Astrocyte (in vitro differentiated cells and primary cell): ENCODE measurements around the gene ATXN8OS.

Experiments used
- EZH2 ChIP-seq: IDR thresholded peaks from 2 replicates; pipeline ENCODE4 v1.6.1; 2012; ENCODE audit warnings: mild to moderate bottlenecking, low read length, inconsistent platforms; ENCODE audit not compliant: insufficient read depth
- TF ChIP-seq, protein P1 (sequence below): IDR thresholded peaks from 2 replicates; pipeline ENCODE4 v1.5.1; 2011; ENCODE audit warnings: low read depth, mild to moderate bottlenecking, inconsistent platforms, low read length, moderate library complexity; ENCODE audit not compliant: insufficient read depth

DNA sequence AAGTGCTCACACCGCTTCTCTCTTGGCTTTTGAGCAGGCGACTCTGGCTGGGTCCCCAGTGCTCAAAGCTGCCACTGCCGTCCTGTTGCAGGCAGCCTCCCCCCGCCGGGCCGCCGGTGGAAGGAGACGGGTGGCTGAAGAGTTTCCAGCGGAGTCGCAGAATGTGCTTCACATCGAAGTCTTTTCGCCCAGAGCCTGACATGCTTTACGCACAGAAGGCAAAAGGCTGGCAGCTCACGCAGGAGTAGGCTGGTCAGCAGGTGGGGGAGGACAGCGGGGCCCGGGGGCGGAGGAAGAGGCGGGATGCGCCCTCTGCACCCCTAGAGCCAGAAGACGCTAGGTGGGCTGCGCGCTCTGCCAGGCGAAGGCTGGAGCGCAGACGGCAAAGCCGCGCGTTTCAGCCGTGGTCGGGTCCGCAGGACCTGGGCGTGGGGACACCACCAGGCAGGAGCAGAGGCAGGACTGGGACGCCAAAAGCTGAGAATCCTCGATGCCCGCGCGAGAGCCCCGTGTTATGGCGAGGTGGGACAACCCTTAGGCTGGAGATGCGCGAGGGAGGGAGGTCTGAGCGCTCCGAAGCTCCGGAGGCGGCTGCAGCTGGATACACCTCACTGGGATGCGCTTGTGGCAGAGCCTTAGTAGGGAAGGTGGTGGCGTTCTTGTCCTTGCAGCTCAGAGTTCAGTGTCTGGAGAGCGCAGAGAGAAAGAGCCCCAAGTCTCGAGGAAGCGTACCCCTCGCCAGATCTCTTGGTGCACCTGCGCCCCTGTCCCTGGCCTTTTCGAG is at the start of gene ATXN8OS:
- TF ChIP-seq, protein P1, sequence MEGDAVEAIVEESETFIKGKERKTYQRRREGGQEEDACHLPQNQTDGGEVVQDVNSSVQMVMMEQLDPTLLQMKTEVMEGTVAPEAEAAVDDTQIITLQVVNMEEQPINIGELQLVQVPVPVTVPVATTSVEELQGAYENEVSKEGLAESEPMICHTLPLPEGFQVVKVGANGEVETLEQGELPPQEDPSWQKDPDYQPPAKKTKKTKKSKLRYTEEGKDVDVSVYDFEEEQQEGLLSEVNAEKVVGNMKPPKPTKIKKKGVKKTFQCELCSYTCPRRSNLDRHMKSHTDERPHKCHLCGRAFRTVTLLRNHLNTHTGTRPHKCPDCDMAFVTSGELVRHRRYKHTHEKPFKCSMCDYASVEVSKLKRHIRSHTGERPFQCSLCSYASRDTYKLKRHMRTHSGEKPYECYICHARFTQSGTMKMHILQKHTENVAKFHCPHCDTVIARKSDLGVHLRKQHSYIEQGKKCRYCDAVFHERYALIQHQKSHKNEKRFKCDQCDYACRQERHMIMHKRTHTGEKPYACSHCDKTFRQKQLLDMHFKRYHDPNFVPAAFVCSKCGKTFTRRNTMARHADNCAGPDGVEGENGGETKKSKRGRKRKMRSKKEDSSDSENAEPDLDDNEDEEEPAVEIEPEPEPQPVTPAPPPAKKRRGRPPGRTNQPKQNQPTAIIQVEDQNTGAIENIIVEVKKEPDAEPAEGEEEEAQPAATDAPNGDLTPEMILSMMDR = no peak
- no peak for TF ChIP-seq EZH2
